ENCODE measurements around the gene SF3A1. TPM values are rescaled to one million over a fixed set of nuclear protein-coding genes. Genes with fewer than 3 reads are reported as not detected.

Gene SF3A1
- total RNA-seq, 2 experiments from 2014 or later = 220 to 233 TPM

- ATAC-seq (ENCODE audit: low read depth) (peak; percentile 17), DNase-seq (peak; percentile 31)
- POLR2A ChIA-PET = interaction anchor here (0.8 to 2.1 kb wide), 8 partner anchors 15 to 235 kb away, joined by 3 to 13 read pairs (median 4); partner anchors contain the start of genes SEC14L2 and TBC1D10A
- peaks cover 44% of the 10 kb centered on the region for H3K4me1 Mint-ChIP-seq
- H3K9me3 Mint-ChIP-seq = no peaks in the 10 kb centered on the region
- H3K27me3 Mint-ChIP-seq = no peaks in the 10 kb centered on the region
- H3K36me3 Mint-ChIP-seq = peaks cover 19% of the 10 kb centered on the region
- H3K4me3 Mint-ChIP-seq = peak overlapping the region; percentile 66
- peak overlapping the region; percentile 81 for H3K27ac Mint-ChIP-seq
Measured at GRCh38 chr22:30282616-30283046, 74.1 kb downstream of the SF3A1 start.

Other genes starting within 250 kb of the SF3A1 start
- 100 to 1,000 TPM; 508 to 564 TPM for gene LIF, start 110.1 kb downstream of the SF3A1 start, total RNA-seq
- 100 to 1,000 TPM; 125 to 142 TPM for gene OSM, start 90.0 kb downstream of the SF3A1 start, total RNA-seq
- gene CASTOR1, start 67.4 kb downstream of the SF3A1 start, total RNA-seq = 10 to 100 TPM; 24.2 to 27.5 TPM
- 10 to 100 TPM; 54.0 to 54.2 TPM for gene TBC1D10A, start 30.0 kb downstream of the SF3A1 start, total RNA-seq
- 1 to 10 TPM; 4.0 to 4.7 TPM for gene CCDC157, start 113 bp upstream of the SF3A1 start, total RNA-seq
- gene RNF215, start 30.5 kb upstream of the SF3A1 start, total RNA-seq = 10 to 100 TPM; 11.1 to 11.3 TPM
- gene SEC14L2, start 40.1 kb upstream of the SF3A1 start, total RNA-seq = 1 to 10 TPM; 9.9 TPM
- 10 to 100 TPM; 63.3 to 64.8 TPM for gene MTFP1, start 68.9 kb upstream of the SF3A1 start, total RNA-seq
- not detected for gene SEC14L3, start 115.1 kb upstream of the SF3A1 start, total RNA-seq
- not detected for gene SEC14L4, start 148.8 kb upstream of the SF3A1 start, total RNA-seq
- under 1 TPM in 1 of 2 experiments, not detected in 1; 0.08 TPM for gene SEC14L6, start 189.8 kb upstream of the SF3A1 start, total RNA-seq
- gene GAL3ST1, start 217.8 kb upstream of the SF3A1 start, total RNA-seq = under 1 TPM; 0.44 to 0.68 TPM
- 10 to 100 TPM; 51.2 to 57.1 TPM for gene PES1, start 235.0 kb upstream of the SF3A1 start, total RNA-seq